ENCODE measurements around the gene TBC1D22A. TPM values are rescaled to one million over a fixed set of nuclear protein-coding genes. Genes with fewer than 3 reads are reported as not detected.

Gene TBC1D22A
- total RNA-seq, 2 experiments from 2014 or later: 36.0 to 38.0 TPM

DNA sequence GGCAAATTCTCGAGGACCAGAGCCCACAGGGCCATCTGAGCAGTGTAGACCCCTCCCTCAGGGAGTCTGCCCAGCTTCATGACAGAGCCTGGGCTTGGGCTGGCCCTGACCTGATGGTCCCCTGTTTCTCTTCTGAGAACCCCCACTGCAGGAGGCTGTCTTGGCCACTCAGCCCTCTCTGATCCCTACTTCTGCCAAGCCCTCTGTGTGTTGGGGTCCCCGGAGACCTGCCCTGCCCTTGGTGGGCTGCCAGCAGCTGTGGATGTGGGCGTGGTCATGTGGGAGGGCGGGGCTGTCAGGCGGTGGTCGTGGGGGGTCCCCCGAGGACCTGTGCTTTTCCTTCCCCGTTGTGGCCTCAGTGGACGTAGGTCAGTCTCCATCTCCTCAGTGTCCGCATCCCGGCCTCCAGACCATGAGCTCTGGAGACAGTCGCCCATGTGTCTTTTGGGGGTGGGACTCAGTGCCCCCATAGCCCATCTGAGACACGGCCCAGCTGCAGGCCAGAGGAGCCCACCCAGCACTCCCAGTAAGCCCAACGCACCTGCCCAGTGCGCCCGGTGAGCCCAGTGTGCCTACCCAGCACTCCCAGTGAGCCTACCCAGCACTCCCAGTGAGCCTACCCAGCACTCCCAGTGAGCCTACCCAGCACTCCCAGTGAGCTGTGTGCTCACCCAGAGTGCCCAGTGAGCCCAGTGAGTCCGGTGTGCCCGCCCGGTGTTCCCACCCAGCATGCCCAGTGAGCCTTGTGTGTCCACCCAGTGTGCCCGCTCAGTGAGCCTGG, 409.2 kb downstream of the TBC1D22A start:
- H3K27me3 Mint-ChIP-seq: no peaks in the 10 kb centered on the region
- DNase-seq (no peak), ATAC-seq (no peak)
- intact Hi-C loops (cut with DNase I, micrococcal nuclease): no loop called here
- CTCF ChIA-PET: no interaction called here
- H3K36me3 Mint-ChIP-seq (ENCODE audit: low read depth): peaks cover 30% of the 10 kb centered on the region
- no peak overlapping the region for H3K27ac Mint-ChIP-seq
- no peaks in the 10 kb centered on the region for H3K4me1 Mint-ChIP-seq
- POLR2A ChIA-PET: no interaction called here
- no peak overlapping the region for H3K4me3 Mint-ChIP-seq
- H3K9me3 Mint-ChIP-seq (ENCODE audit: low read depth): peaks cover 2% of the 10 kb centered on the region

DNA sequence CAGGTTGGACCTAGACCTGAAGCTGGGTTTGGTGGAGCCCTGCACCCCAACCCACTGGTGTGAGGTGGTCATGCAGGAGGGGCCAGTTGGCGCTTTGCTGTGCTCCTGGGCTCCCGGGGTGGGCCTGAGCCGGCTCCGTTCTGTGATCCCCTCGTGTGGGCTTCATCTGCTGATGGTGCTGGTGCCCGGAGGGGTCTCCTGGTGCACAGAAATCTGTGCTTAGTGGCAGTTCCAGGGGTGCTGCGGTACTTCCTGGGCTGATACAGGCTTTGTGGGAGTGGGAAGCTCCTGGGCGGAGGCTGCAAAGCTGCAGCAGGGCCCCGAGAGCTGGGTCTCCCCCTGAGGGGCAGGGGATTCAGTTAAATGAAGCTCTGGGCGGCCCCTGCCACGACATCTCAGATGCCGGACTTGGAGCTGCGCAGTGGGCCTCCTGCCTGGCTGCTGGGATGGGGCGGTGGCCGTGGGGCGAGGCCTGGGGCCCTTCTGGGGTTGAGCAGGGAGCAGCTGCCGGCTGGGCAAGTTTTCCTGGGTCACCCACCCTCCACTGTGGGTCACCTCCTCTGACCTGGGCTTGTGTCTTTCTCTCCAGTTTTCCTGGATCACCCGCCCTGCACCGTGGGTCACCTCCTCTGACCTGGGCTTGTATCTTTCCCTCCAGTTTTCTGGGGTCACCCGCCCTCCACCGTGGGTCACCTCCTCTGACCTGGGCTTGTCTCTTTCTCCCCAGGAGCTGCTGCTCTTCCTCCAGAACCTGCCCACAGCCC, 410.5 kb downstream of the TBC1D22A start:
- Mint-ChIP-seq H3K27me3 (no peaks in the 10 kb centered on the region), H3K36me3 (ENCODE audit: low read depth) (peaks cover 33% of the 10 kb centered on the region), H3K27ac (no peak overlapping the region), H3K4me3 (no peak overlapping the region), H3K9me3 (ENCODE audit: low read depth) (peaks cover 2% of the 10 kb centered on the region), H3K4me1 (no peaks in the 10 kb centered on the region)
- ChIA-PET CTCF (no interaction called here), POLR2A (no interaction called here)
- intact Hi-C loops (cut with DNase I, micrococcal nuclease): no loop called here
- no peak for ATAC-seq
- DNase-seq: no peak

DNA sequence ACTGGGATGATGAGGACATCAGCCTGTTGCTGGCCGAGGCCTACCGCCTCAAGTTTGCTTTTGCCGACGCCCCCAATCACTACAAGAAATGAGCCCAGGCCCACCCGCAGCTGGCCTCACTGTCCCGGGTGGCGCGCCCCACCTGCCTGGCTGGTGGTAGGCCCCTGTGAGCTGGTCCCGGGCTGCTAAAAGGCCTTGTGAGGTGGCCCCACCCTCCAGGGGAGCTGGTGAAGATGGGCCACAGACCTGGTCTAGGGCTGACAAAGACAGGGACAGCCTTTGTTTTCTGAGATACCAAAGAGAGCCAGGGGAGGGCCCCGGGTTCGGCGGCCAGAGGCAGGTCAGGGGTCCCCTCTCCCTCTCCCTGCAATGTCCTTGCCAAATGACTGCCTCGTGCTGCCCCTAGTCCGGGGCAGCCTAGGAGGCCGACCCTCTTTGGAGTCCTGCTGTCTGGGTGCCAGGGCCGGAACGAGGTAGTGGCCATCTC, 411.1 kb downstream of the TBC1D22A start:
- intact Hi-C loops (cut with DNase I, micrococcal nuclease): no loop called here
- no peak overlapping the region for H3K27ac Mint-ChIP-seq
- no peaks in the 10 kb centered on the region for H3K27me3 Mint-ChIP-seq
- ChIA-PET CTCF (no interaction called here), POLR2A (no interaction called here)
- ATAC-seq: no peak
- no peaks in the 10 kb centered on the region for H3K4me1 Mint-ChIP-seq
- no peak for DNase-seq
- peaks cover 4% of the 10 kb centered on the region for H3K9me3 Mint-ChIP-seq (ENCODE audit: low read depth)
- H3K4me3 Mint-ChIP-seq: no peak overlapping the region
- H3K36me3 Mint-ChIP-seq (ENCODE audit: low read depth): peaks cover 33% of the 10 kb centered on the region

DNA sequence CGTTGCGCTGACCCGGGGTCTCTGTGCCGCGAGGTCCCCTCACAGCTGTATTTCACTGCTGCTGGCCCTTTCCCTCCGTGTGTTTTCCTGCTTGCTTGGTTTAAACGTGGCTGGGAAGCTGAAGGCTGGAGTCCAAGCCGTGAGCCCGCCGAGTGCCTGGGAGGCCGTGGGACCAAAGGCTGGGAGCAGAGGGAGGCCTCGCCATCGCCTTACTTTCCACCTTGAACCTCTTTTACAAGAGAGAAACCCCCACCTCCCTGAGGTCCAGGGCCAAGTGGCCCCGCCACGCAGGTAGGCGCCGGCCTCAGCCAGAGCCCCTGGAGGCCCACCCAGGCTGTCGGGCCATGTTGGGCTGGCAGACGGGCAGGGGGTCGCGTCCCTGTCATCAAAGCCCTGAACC, 411.6 kb downstream of the TBC1D22A start:
- intact Hi-C loops (cut with DNase I, micrococcal nuclease): no loop called here
- Mint-ChIP-seq H3K36me3 (ENCODE audit: low read depth) (peaks cover 33% of the 10 kb centered on the region), H3K27me3 (no peaks in the 10 kb centered on the region), H3K4me1 (no peaks in the 10 kb centered on the region), H3K4me3 (no peak overlapping the region), H3K27ac (no peak overlapping the region), H3K9me3 (ENCODE audit: low read depth) (peaks cover 4% of the 10 kb centered on the region)
- DNase-seq (no peak), ATAC-seq (no peak)
- ChIA-PET POLR2A (no interaction called here), CTCF (no interaction called here)

DNA sequence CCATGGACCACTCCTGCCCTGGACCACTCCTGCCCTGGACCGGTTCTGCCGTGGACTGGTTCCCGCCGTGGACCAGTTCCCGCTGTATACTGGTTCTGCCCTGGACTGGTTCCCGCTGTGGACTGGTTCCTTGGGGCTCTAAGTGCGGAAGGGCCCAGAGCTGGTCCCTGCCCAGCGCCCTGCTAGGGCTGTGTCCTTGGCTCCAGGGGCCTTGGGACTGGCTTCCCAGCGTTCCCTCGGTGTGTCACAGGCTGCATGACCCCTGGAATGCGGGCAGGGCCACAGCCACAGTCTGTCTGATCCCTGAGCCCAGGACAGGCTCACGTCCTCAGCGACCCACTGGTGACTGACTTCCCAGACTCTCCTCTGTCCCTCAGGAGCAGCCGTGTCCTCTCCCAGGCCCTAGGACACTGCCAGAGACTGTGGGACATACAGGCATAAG, 412.2 kb downstream of the TBC1D22A start:
- H3K27me3 Mint-ChIP-seq: no peaks in the 10 kb centered on the region
- peaks cover 4% of the 10 kb centered on the region for H3K9me3 Mint-ChIP-seq (ENCODE audit: low read depth)
- intact Hi-C loops (cut with DNase I, micrococcal nuclease): no loop called here
- H3K4me3 Mint-ChIP-seq: no peak overlapping the region
- ChIA-PET POLR2A (no interaction called here), CTCF (no interaction called here)
- no peaks in the 10 kb centered on the region for H3K4me1 Mint-ChIP-seq
- no peak for ATAC-seq
- peaks cover 32% of the 10 kb centered on the region for H3K36me3 Mint-ChIP-seq (ENCODE audit: low read depth)
- H3K27ac Mint-ChIP-seq: no peak overlapping the region
- no peak for DNase-seq

DNA sequence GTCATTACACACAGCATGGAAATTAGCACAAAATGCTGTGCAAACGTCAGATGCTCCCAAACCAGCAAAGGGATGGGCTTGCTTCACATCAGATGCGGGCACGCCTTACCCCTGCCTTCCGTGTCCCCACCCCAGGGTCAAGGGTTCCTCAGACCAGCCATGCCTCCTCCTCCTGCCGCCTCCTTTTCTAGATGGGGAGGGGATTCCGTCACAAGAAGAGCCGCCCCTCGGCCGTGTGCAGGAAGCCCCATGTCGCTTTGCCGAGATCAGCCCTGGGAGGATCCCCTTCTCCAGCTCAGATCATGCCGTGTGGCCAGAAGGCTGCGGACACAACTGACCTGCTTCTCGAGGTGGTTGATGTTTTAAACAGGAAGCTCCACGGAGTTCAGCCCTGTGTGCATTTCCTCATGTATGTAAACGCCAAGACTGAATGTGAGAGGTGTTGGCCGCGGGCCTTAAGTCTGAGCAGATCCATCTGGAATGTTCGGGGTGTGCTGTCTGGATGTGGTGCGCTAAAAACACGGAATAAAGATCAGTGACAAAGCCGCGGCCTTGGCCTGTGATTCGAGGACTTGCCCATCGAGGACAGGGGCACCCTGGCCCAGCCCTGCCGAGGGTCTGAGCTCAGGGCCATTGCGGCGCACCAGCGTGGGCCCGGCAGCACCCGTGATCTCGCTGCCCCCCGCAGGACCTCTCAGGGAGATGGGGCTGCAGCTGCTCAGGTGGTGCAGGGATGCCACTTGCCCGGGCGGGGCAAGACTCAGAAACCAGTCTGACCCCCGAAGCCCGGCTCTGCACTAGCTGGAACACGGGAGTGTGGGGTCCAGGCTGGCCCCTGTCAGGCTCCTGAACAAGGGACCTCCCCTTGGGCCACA, 412.9 kb downstream of the TBC1D22A start:
- Mint-ChIP-seq H3K4me1 (no peaks in the 10 kb centered on the region), H3K27me3 (no peaks in the 10 kb centered on the region), H3K27ac (no peak overlapping the region), H3K36me3 (ENCODE audit: low read depth) (peaks cover 28% of the 10 kb centered on the region), H3K4me3 (no peak overlapping the region), H3K9me3 (ENCODE audit: low read depth) (peaks cover 4% of the 10 kb centered on the region)
- ATAC-seq: no peak
- intact Hi-C loops (cut with DNase I, micrococcal nuclease): no loop called here
- ChIA-PET POLR2A (no interaction called here), CTCF (no interaction called here)
- no peak for DNase-seq

DNA sequence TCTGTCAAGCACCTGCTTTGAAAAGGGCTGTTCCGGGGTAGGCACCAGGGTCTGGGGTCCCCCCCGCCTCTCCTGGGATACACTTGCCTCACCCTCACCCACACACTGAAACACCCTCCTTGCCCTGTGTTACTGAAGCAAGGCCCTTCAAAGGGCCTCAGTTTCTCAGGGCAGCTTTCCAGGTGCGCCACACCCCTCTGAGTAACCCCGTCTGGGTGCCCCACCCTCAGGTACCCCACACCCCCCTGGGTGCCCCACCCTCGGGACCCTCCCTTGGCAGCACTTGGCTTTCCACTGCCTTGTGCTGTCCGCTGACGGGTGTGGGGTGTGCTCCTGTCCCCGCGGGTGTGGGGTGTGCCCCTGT, 413.6 kb downstream of the TBC1D22A start:
- CTCF ChIA-PET: no interaction called here
- no peak overlapping the region for H3K4me3 Mint-ChIP-seq
- no peaks in the 10 kb centered on the region for H3K4me1 Mint-ChIP-seq
- ATAC-seq (no peak), DNase-seq (no peak)
- no peaks in the 10 kb centered on the region for H3K27me3 Mint-ChIP-seq
- POLR2A ChIA-PET: no interaction called here
- intact Hi-C loops (cut with DNase I, micrococcal nuclease): no loop called here
- H3K36me3 Mint-ChIP-seq (ENCODE audit: low read depth): peaks cover 28% of the 10 kb centered on the region
- H3K9me3 Mint-ChIP-seq (ENCODE audit: low read depth): peaks cover 9% of the 10 kb centered on the region
- H3K27ac Mint-ChIP-seq: no peak overlapping the region

DNA sequence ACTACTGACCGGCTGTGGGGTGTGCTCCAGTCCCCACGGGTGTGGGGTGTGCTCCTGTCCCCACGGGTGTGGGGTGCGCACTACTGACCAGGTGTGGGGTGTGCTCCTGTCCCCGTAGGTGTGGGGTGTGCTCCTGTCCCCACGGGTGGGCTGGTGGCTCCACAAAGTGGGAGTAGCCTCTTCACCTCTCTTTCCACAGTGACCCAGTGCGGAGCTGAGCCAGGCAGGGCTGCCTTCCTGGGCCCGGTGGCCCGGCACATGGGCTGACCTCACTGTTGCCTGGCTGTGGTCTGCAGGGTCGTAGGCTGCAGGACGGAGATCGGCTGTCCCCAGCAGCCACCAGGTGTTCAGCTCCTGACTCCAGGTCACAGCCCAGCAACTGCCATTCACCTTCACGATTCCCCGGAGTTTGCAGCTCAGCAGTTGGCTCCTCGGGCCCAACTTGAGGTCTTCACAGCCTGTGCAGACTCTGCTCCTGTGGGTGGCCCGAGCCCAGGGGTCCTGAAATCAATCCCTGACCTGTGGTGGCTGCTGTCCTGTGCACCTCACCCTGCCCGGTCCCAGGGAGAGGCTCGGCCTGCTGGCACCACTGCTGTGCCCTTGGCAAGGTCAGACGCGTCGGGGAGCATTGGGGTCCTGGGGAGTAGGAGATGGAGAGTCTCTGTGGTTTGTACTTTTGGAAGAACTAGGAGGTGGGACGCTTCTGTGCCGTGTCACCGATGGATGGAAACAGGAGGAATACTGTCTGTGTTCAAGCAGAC, 414.3 kb downstream of the TBC1D22A start:
- H3K9me3 Mint-ChIP-seq (ENCODE audit: low read depth): peaks cover 10% of the 10 kb centered on the region
- H3K4me1 Mint-ChIP-seq: no peaks in the 10 kb centered on the region
- intact Hi-C loops (cut with DNase I, micrococcal nuclease): no loop called here
- no peak overlapping the region for H3K4me3 Mint-ChIP-seq
- ATAC-seq (no peak), DNase-seq (no peak)
- ChIA-PET POLR2A (no interaction called here), CTCF (no interaction called here)
- no peaks in the 10 kb centered on the region for H3K27me3 Mint-ChIP-seq
- no peak overlapping the region for H3K27ac Mint-ChIP-seq
- H3K36me3 Mint-ChIP-seq (ENCODE audit: low read depth): peaks cover 28% of the 10 kb centered on the region

DNA sequence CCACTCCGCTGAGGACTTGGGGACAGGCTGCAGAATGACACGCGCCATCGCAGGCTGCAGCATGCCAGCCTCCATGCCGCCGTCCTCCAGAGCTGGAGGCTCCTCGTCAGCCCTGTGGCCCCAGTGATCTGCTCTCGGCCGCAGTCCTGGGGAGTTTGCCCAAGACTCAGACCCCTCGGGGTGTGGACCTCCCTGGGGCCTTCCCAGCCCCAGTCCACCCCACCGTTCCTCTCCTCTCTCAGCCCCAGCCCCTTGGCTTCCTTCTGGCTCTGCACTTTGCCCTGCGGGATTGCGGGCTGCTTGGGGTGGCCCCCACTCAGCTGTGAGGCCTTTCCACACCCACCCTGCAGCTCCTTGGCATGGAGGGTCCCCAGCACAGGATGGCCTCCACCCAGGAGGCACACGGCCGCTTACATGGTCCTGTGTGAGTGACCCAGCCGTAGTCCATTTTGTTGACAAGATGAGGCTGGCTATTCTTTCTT, 414.9 kb downstream of the TBC1D22A start:
- CTCF ChIA-PET: no interaction called here
- Mint-ChIP-seq H3K36me3 (ENCODE audit: low read depth) (peaks cover 28% of the 10 kb centered on the region), H3K27ac (no peak overlapping the region), H3K27me3 (no peaks in the 10 kb centered on the region), H3K4me1 (no peaks in the 10 kb centered on the region), H3K4me3 (no peak overlapping the region), H3K9me3 (ENCODE audit: low read depth) (peaks cover 14% of the 10 kb centered on the region)
- POLR2A ChIA-PET: no interaction called here
- intact Hi-C loops (cut with DNase I, micrococcal nuclease): no loop called here
- no peak for ATAC-seq
- peak; percentile 1 for DNase-seq

DNA sequence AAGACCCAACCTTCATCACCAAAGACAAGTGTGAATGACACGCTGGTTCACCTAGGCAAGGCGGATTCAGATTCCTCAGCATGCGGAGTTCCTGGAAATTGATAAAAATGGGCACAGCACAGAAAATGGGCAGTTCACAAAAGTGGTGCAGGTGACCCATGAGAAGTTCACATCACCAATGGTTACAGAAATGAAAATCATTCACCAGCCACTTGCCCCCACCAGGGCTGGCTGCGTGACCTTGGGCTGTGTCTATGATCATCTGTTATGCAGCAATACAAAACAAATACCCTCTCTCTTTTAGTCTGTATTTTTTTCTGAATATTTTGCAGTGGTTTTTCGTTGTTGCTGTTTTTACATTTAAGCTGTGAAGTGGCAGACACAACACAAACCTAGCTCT, 415.9 kb downstream of the TBC1D22A start:
- Mint-ChIP-seq H3K4me1 (no peaks in the 10 kb centered on the region), H3K27me3 (no peaks in the 10 kb centered on the region)
- CTCF ChIA-PET: no interaction called here

DNA sequence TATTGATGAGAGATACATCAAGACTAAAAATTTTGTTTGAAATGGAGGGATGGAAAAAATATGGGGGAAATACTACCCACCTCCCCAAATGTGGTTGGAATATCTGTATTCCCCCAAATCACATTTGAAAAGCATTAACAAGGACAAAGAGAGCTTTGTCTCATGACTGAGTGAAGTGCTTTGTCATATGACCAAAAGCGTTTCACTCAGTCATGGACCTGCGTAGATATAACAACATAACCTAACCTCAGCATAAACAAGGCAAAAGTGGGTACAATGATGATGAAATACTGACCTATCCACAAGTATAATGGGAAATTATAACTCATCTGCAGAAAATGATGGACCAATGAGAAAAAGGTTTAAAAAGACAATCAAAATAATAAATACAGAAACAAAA, 418.3 kb downstream of the TBC1D22A start:
- ChIA-PET CTCF (no interaction called here), POLR2A (no interaction called here)
- intact Hi-C loops (cut with DNase I, micrococcal nuclease): no loop called here
- Mint-ChIP-seq H3K27ac (no peak overlapping the region), H3K9me3 (ENCODE audit: low read depth) (peaks cover 32% of the 10 kb centered on the region), H3K27me3 (no peaks in the 10 kb centered on the region), H3K4me3 (no peak overlapping the region), H3K4me1 (no peaks in the 10 kb centered on the region), H3K36me3 (ENCODE audit: low read depth) (peaks cover 9% of the 10 kb centered on the region)
- DNase-seq (no peak), ATAC-seq (no peak)

More for the DNA sequence above, 415.9 kb downstream of the TBC1D22A start:
- POLR2A ChIA-PET: no interaction called here
- DNase-seq (no peak), ATAC-seq (no peak)
- intact Hi-C loops (cut with DNase I, micrococcal nuclease): no loop called here
- Mint-ChIP-seq H3K4me3 (no peak overlapping the region), H3K36me3 (ENCODE audit: low read depth) (peaks cover 26% of the 10 kb centered on the region), H3K27ac (no peak overlapping the region), H3K9me3 (ENCODE audit: low read depth) (peaks cover 18% of the 10 kb centered on the region)

Data from activated CD4-positive, alpha-beta T cell treated with anti-CD3 and anti-CD28 coated beads for 36 hours (primary cell).